Superior temporal gyrus (tissue), 1 donor: Measurements from ENCODE around the gene C4BPA.

Source experiments
- DNase-seq: peaks from one replicate; pipeline ENCODE4 v3.0.0-alpha.2; 2016; ENCODE audit errors: extremely low spot score

The C4BPA gene

GRCh38 chr1:207191061-207191460, 87.0 kb downstream of the C4BPA start:
- no peak for DNase-seq

GRCh38 chr1:207191776-207192175, 87.7 kb downstream of the C4BPA start:
- no peak for DNase-seq

- DNase-seq = no peak
Observed at GRCh38 chr1:207194197-207194596, 90.2 kb downstream of the C4BPA start.
